IPS-NIHi11 (cell line): ENCODE measurements around the gene PARP14.
"Not testable (repeated sequence)": the region's sequence is repeated elsewhere in the genome, so short reads cannot be mapped to it uniquely, and the experiment has no call there.

Experiments
- DNase-seq: peaks from one replicate; pipeline ENCODE4 v3.0.0; 2012; ENCODE audit warnings: mixed read lengths, low spot score

Gene PARP14

DNA sequence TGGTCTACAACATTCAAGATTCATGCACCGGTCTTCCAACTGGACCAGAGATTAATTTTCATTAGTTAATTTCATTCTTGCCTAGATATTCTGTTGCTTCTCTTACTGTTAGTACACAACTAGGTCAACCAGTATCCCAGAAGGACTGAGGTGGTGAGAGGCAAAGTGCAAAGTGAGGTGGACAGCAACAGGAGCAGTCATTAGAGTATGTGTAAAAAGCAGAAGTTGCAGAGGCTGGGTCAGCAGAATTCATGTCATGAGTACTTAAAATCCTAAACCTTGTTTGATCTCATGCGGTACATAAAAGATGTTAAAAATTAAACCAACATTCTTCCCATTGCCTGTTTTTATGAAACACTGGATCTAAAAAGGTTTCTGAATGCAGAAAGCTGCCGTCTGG is 46.7 kb downstream of the PARP14 start:
- no peak for DNase-seq

DNA sequence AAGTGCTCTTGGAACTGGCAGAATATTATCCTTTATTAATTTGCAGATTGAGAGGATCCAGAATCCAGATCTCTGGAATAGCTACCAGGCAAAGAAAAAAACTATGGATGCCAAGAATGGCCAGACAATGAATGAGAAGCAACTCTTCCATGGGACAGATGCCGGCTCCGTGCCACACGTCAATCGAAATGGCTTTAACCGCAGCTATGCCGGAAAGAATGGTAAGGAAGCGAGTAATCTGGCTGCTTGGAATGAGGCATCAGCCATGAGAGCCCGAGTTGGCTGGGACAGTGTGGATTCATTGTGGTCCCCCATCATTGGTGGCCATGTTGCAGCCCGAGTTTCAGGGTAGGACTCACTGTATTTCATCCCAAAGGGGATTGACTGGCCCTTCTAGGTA is 47.1 kb downstream of the PARP14 start:
- DNase-seq = no peak

DNA sequence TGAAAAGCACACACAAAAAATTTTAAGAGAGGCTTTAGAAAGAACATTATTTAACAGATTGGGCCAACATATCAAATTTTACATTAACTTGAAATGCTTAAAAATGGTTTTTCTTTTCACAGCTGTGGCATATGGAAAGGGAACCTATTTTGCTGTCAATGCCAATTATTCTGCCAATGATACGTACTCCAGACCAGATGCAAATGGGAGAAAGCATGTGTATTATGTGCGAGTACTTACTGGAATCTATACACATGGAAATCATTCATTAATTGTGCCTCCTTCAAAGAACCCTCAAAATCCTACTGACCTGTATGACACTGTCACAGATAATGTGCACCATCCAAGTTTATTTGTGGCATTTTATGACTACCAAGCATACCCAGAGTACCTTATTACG is 47.5 kb downstream of the PARP14 start:
- no peak for DNase-seq

DNA sequence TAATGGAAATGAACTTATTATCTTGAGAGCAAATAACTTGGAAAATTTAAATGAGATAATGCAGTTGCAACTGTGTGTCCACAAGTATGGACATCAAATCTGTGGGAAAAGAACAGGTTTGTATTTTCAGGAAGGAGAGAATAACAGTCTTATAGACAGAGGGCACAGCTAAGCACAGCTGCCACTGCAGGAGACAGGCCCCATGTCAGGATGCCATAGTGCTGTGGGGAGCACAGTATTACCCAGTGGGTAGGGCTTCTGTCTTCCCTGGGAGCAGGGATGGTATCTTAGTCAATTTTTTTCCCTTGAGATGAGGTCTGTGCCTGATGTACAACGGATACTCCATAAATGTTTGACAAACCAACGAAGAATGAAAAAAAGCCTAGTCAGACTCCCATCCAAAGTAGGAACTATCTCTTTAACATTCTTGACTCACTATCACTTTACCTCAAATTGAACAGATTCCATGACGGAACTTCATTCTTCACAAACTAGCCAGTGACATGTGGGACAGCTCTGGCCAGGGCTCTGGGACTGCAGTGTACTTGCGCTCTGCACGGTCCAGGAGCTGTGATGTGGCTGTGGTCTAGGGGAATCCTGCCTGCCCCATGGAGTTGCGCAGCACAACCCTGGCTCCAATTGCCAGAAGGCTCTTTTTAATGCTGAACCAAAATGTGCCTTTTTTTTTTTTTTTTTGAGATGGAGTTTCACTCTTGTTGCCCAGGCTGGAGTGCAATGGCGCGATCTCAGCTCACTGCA is 48.3 kb downstream of the PARP14 start:
- no peak for DNase-seq

DNA sequence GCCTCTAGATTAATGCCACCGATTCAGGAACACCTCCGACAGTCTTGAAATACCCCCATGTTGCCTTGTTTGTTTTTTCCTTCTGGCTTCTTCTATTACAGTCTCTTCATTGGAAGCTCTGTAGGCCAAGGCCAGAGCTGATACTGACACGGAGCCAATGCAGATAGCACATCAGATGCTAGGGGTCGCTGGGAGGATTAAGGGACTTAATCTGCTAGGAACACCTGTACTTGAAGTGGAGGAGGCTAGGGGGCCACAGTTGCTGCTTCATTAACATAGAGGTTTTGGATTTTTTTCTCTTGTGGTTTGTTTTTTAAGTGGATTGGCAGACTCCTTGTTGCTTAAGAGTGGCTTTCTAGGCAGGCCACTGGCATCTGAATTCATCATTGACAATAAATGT is 49.6 kb downstream of the PARP14 start:
- no peak for DNase-seq

DNA sequence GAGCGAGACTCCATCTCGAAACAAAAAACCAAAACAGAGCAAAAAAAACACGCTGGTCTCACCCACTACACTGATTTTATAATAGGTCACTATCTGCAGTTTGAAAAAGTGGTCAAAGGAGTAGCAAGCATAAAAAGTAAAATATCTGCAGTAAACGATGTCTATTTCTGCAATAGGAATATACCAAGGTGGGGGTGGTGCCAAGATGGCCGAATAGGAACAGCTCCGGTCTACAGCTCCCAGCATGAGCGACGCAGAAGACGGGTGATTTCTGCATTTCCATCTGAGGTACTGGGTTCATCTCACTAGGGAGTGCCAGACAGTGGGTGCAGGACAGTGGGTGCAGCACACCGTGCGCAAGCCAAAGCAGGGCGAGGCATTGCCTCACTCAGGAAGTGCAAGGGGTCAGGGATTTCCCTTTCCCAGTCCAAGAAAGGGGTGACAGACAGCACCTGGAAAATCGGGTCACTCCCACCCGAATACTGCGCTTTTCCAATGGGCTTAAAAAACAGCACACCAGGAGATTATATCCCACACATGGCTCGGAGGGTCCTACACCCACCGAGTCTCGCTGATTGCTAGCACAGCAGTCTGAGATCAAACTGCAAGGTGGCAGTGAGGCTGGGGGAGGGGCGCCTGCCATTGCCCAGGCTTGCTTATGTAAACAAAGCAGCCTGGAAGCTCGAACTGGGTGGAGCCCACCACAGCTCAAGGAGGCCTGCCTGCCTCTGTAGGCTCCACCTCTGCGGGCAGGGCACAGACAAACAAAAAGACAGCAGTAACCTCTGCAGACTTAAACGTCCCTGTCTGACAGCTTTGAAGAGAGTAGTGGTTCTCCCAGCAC is 52.3 kb downstream of the PARP14 start:
- DNase-seq = not testable (repeated sequence)

DNA sequence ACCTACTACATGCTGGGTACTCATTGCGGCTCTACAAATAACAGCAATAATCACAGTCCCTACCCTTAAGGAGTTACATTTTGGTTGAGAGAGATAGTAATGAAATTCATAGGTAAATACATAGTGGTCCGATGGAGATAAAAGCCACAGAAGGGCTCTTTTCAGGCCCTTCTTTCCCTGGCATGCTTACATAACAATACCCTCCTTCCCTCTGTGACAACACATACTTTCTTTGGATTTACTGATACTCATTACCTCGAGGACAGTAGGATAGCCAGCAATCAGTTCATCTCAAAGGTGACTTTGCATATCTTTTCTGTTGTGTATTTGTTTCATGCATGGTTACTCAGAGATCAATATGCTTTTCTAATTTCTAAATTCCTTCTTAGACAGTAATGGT is 58.5 kb downstream of the PARP14 start:
- peak; percentile 32 for DNase-seq

DNA sequence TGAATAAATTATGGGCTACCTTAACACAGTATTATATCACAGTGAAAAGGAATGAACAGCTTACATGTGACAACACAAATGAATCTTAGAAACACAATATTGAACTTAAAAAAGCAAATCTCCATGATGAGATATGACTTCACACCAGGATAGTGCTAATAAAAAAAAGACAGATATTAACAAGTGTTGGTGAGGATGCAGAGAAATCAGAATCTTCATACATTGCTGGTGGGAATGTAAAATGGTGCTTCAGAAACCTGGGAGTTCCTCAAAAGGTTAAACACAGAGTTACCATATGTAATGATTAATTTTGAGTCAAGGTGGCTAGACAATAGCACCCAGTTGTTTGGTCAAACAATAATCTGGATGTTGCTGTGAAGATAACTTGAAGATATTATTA is 61.6 kb downstream of the PARP14 start:
- no peak for DNase-seq

DNA sequence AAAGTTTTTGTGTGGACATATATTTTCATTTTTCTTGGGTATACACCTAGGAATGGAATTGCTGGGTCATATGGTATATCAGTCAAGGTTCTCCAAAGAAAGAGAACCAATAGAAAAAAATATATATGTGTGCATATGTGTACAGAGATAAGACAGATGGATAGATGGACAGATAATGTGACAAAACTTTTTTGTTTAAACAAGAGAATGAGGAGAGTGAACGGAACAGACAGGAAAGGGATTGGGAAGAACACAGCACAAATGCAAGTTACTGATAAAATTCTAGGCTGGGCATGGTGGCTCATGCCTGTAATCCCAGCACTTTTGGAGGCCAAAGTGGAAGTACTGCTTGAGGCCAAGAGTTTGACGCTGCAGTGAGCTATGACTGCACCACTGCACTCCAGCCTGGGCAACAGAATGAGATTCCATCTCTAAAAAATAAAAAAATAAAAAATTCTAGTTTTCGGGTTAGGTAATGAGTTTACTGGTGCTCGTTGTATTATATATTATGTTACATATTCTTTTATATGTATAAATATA is 63.0 kb downstream of the PARP14 start:
- DNase-seq = no peak

DNA sequence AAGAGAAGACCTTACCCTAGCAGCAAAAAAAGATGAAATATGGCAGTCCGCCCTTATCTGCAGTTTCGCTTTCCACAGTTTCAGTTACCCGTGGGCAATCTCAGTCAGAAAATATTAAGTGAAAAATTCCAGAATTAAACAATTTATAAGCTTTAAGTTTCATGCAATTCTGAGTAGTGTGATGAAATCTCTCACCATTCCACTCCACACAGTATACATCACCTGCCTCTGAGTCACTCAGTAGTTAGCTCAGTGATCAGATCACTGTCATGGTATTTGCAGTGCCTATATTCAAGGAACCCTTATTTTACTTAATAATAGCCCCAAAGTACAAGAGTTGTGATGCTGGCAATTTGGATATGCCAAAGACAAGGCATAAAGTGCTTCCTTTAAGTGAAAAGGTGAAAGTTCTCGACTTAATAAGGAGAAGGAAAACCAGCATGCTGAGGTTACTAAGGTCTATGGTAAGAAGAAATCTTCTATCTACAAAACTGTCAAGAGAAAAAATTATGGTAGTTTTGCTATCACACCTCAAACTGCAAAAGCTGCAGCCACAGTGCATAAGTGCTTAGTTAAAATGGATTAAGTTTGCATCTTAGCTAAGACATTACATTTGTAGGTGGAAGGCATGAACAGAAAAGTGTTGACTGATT is 64.9 kb downstream of the PARP14 start:
- DNase-seq = no peak

DNA sequence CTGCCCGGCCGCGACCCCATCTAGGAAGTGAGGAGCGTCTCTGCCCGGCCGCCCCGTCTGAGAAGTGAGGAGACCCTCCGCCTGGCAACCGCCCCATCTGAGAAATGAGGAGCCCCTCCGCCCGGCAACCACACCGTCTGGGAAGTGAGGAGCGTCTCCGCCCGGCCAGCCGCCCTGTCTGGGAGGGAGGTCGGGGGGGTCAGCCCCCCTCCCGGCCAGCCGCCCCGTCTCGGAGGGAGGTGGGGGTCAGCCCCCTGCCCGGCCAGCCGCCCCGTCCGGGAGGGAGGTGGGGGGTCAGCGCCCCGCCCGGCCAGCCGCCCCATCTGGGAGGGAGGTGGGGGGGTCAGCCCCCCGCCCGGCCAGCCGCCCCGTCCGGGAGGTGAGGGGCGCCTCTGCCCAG is 66.7 kb downstream of the PARP14 start:
- DNase-seq = not testable (repeated sequence)

DNA sequence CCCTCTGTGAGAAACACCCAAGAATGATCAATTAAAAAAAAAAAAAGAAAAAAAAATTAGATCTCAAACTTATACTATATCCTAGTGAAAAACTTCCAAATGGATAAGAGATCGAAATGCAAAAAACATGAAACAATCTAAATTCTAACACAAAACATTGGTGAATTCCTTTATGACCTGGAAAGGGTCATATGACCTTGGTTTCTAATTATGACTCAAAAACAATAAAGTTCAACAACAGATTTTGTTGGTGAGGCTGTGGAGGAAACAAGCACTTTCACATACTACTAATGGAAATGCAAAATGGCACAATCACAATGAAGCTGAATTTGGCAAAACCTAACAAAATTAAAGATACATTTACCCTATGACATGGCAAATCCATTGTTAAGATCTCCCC is 67.7 kb downstream of the PARP14 start:
- DNase-seq = no peak

DNA sequence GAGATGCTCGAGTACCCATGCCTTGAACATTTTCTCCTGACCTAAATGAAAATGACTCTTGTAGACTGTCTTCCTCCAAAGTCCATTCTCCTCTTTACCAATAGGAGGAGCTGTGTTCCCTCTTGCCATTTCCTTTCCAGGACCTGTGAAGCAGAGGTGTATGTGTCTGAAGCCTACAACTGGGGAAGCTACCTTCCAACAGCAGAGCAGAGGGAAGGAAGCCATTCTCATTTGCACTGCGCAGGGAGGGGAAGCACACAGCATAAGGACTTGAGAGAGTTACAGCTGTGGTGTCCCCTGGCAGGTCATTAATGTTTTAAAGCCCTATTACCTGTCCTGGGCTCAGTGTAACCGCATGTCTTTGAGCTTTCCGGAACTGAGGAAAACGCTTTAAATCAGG is 74.3 kb downstream of the PARP14 start:
- peak; percentile 79 for DNase-seq

DNA sequence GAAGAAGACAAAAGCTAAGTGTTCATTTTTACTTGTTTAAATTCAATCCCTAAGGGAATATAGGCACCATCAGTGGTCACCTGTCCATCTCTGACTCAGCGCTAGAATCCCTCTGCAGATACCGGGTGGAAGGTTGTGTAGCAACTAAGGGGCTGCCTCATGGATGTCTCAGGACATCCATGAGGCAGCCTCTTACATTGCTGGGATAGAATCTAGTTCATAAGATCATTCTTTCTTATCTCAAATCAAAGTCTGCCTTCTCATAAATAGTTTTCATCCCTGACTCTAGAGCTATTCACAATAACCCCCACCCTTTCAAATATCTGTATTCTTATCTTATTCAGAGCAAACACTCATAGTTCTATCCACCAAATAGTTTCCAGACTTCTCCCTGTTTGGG is 74.9 kb downstream of the PARP14 start:
- no peak for DNase-seq

DNA sequence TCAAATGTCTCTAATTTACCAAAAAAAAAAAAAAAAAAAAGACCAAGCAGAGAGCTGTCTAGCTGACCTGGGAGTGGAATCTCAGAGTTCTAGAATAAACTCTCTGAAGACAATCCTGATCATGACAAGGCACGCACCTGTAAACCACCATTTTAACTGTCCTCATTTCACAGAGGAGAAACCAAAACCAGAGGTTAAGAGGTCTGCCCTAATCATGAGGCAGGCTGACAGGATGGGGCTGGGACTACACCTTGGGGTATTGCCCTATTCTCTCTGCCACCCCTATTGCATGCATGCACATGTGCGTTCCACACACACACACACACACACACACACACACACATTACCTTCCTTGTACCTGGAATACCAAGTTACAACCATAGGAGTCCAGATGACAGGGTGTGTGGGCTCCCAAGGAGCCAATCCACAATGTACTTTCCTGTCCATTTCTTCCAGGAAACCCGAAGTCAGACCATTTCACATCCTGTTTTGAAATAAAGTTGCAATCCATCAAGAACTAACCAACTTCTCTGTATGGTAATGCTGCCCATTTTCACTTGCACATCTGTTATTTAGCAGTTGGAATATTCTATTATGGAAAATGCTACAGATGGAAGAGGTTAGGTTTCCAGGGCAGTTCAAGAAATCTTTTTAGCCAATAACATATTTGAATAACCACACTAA is 78.4 kb downstream of the PARP14 start:
- DNase-seq = no peak

DNA sequence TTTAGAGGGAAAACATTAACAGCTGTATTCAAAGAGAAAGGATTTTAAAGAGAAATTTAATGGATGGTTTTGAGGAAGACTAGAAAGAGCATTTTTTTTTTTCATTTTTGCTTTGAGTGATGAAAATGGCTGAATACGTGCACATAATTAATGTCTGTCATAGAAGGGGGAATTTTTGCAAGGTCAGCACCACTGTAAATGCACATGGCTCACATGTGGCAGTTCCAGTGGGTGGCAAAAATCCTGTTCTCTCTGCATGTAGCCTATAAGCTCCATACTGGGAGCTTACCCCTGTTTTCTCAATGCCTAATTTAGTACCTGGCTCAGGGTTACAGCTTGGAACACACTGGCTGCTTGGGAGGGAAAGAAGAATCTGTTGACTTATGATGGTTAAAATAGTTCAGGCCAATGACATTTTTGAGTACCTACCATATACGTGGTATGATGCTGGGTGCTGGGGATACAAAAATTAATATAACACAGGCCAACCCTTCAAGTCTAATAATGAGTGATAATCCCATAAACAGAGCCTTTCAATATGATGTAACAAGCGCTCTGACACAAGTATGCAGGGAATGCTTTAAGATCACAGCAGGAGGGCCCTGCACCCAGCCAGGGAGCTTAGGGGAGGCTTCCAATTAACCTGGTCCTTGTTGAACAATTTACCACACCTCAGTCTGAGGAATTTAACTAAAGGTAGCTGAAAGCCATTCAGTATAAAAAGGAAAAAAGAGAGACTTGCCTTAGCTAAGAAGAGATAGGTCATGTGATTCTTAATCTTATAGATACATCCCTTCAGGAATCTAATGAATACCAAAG is 80.0 kb downstream of the PARP14 start:
- peak; percentile 64 for DNase-seq

DNA sequence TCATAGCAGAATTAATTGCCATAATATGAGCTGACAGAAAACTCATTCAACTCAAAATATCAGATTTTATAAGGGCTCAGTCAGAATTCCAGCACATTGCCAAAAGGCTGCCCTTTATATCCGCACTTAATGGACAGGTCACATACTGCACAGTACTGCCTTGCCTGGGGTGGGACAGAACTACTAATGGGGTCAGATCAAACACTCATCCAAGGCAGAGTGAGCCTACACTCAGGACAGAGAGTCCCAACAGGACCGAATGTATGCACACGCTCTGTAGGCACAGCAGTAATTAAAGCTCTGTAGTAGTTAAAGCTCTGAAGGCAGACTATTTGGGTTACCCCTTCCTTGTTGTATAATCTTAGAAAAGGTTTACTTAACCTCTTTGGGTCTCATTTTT is 85.8 kb downstream of the PARP14 start:
- DNase-seq = no peak

DNA sequence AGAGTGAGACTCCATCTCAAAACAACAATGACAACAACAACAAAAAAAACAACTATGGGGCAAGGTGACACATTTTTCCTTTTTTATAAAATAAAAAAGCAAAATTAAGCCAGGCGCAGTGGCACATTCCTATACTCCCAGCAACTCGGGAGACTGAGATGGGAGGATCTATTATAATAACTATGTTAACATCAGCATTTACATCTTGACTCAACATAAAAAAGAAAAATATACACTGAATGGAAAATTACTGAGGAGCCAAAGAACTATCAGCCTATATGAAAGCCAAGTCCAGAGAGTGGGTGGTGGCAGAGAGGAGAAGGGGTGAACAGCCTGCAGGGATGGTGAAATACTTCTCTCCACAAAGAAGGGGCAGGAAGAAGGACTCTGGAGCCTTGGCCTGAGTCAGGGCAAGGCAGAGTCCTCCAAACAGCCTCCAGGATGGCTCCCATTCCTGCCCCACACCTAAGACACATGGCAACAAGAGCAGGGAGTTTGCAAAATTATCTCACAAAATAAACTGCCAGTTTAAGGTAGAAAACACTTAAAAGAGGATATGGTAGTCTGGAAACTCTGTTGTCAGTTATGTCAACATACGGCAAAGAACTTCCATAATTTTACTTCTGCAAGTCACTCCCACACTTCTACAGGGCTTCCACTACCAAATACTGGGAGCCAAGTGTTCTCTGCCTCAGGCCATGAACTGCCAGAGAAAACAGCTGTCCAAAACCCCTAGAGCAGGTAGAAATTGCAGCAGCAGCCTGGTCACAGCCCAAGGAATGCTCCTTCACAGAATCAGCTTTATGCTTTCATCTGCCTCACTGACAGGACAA is 87.1 kb downstream of the PARP14 start:
- no peak for DNase-seq

DNA sequence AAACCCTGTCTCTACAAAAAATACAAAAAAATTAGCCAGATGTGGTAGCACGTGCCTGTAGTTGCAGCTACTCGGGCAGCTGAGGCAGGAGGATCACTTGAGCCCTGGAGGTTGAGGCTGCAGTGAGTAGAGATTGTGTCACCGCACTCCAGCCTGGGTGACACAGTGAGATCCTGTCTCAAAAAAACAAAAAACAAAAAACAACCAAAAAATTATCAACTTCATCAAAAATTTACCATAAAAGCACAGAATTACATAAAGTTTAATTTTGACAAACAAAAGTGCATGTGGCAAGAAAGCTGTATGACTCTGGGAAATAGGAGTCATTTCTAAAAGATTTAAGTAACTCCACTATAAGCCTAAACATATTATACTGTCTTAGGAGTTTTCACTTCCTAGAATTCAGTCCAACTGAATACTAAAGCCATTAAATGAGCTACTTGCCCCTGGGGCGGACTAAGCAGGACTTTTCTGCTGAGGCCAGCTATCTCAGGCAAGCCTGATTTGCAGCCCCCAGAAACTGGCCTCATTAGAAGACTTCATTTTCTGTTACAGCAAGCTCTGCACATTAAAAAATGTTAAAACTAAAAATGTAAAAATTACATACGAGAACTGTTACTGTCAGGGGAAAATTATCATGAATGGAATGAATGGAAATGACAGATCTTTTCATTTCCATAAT is 90.0 kb downstream of the PARP14 start:
- no peak for DNase-seq

DNA sequence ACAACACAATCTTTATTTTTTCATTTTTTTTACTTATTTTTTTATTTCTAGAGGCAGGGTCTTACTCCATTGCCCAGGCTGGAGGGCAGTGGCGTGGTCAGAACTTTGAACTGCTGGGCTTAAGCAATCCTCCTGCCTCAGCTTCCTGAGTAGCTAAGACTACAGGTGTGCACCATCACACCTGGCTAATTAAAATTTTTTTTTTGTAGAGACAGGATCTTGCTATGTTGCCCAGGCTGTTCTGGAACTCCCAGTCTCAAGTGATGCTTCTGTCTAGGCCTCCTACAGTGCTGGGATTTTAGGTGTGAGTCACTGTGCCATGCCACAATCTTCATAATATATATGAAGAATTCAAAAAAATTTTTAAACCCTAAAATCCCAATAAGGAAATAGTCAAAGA is 92.2 kb downstream of the PARP14 start:
- DNase-seq = no peak
